ENCODE data around the gene MARCO.

The MARCO gene

GRCh38 chr2:118942031-118942430, at the start of gene MARCO:
MARCO (plus strand) TSS chr2:118942194; CDS start chr2:118942301, 107 bp downstream.
- no peak for DNase-seq (ENCODE audit: low read depth in 2 of 2)

GRCh38 chr2:118893100-118893499, 48.9 kb upstream of the MARCO start:
- DNase-seq (ENCODE audit: low read depth in 2 of 2), result no peak

DNA sequence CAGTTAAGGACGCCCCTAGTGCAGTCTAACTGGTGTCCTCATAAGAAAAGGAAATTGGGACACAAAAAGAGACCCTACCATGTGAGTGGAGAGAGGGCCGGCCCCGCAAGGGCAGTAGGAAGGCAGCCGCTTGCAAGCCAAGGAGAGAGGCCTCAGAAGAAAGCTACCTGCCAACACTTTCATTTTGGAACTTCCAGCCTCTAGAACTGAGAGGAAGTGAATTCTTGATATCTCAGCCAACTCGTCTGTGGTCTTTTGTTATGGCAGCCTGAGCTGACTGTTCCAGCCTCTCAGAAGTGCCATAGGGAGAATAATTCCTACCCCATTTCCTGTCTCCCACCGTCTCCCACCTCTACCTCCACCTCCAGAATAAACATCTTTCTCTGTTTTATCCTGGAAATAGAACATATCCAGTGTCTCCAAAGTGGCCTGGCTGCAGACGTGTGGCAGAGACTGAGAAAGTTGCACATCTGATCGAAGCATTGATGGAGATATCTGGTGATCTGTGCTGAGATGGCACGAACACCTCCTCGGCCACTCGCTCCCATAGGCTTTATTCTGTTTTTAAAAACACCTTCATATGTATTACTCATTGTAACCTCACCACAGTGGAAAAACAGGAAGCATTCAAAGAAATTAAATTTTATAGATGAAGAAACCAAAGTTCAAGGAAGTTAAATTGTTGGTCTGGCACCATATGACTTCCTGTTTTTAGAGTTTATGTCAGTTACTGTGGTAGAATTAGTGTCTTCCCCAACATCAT, 39.5 kb upstream of the MARCO start:
- no peak for DNase-seq (ENCODE audit: low read depth in 2 of 2)

DNA sequence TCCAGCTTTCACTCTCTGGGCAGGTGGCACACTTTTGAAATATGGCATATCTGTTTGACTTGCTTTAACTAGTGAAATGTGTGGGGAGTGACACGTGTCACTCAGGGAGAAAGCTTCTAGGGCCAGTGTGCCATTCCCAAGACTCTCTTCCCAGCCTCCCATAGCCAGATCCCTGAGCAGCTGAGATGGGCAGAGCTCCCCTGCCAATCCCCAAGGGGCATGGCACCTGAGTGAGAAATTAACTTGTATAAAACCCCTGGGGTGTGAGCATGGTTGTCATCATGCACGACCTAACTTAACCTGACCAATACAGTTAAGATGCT, 39.0 kb upstream of the MARCO start:
- DNase-seq (ENCODE audit: low read depth in 2 of 2), result no peak

DNA sequence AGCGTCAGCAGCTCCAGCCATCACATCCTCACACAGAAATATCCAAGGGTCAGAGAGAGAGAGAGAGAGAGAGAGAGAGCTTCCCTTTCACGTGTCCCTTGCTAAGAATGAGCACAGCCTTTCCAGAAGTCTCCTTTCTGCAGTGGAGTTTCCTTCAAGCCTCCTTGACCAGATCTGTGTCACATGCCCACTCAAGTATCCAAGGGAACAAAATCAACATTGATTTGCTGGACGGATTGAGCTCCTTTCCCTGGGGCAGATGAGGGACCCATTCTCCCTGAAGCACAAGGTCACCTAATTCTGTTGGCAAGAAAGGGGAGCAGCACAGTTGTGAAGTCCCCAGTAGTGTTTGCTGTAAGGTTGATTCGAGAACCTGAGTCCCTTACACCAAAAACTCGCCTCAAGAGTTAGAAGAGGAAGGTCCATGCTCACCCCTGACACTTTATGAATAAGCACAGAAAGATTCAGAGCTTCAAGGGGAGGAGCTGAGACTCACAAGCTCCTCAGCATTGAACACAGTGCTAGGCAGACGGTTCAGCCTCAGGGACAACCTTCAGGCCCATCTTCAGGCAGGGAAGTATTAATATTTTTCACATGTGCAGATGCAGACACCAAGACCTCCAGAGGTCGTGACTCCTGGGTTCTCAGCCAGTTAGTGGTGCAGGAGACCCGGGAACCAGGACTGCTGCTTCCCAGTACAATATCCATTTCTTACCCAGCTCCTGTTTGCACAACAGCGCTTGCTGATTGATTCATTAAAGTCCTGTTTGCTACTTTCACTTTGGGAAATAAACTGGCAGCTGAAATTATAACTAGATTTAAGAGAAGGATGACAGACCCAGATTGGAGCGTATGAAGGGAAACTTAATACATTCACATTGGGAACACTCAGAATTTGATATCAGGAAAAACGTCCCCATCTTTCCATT, 38.2 kb upstream of the MARCO start:
- DNase-seq (ENCODE audit: low read depth in 2 of 2), result no peak

DNA sequence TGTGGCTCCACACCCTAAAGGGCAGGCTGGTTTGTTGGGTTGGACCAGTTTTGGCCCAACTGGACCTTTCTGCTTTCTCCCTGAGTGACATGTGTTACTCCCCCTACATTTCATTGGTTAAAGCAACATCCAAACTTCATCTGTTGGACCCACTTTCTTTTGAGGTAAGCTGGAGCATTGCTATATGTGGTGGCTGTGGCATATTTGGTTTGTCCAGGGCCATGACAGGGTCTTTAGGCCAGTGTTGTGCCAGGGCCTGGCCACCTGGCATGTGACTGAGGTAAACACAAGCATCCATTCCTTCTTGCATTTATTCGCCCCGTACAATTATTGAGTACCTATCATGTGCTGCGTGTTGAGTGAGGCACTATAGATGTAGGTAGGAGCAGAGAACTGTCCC, 36.8 kb upstream of the MARCO start:
- DNase-seq (ENCODE audit: low read depth in 2 of 2), result no peak

DNA sequence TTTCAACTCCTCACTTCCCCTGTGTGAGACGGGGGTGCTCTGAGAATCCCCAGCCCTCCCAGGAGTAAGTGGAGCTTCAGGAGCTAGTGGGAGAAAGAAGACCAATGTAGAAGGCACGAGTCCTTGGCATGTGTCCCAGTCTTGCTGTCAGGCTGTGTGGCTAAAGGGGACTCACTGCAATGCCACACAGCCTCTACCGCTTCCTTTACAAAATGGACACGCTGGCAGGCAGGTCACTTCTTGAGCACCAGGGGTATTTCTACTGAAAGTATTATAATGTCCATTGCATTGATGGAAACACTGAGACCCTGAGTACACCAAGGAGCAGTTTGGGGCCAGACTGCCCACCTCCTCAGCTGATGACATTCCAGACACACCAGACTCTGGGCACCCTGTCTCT, 35.8 kb upstream of the MARCO start:
- DNase-seq (ENCODE audit: low read depth in 2 of 2), result no peak

GRCh38 chr2:118907759-118908158, 34.2 kb upstream of the MARCO start:
- no peak for DNase-seq (ENCODE audit: low read depth in 2 of 2)

- no peak for DNase-seq (ENCODE audit: low read depth in 2 of 2)
Observed at GRCh38 chr2:118909191-118909590, 32.8 kb upstream of the MARCO start.

GRCh38 chr2:118911166-118911856, 30.7 kb upstream of the MARCO start:
- DNase-seq (ENCODE audit: low read depth in 2 of 2), result no peak

- DNase-seq (ENCODE audit: low read depth in 2 of 2), result no peak
Observed at GRCh38 chr2:118911936-118912335, 30.1 kb upstream of the MARCO start.

DNA sequence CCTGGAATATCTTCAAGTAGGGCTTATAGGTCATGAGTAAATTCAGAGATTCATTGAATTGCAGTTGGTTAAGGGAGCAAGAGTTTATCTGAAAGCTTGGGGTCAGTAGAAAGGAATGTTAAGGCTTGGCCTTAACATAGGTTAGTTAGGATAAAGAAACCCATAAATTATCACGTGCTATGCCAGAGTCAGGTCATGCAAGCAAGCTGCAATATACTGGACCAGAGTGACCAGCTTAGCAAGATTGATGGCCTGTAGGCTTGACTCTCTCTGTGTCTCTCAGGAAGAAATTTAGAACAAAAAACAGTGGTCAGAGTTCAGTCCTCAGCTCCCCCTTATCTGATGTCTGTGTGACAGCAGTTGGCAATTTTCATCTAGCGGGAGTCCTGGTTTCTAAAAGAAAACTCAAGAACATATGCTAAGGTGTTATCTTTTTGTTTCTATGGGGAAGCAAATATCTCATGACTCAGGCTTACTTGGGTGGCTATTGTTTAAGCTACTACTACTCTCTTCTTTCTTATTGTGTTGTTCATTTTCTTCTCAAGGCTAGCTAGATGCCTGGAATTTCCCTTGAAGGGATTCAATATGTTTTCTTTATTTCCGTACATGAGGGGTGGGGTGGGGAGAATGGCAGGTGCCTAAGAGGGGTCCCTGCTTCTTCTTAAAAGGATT, 28.7 kb upstream of the MARCO start:
- DNase-seq (ENCODE audit: low read depth in 2 of 2), result no peak

- DNase-seq (ENCODE audit: low read depth in 2 of 2), result no peak
Observed at GRCh38 chr2:118913803-118914645, 28.0 kb upstream of the MARCO start.

DNA sequence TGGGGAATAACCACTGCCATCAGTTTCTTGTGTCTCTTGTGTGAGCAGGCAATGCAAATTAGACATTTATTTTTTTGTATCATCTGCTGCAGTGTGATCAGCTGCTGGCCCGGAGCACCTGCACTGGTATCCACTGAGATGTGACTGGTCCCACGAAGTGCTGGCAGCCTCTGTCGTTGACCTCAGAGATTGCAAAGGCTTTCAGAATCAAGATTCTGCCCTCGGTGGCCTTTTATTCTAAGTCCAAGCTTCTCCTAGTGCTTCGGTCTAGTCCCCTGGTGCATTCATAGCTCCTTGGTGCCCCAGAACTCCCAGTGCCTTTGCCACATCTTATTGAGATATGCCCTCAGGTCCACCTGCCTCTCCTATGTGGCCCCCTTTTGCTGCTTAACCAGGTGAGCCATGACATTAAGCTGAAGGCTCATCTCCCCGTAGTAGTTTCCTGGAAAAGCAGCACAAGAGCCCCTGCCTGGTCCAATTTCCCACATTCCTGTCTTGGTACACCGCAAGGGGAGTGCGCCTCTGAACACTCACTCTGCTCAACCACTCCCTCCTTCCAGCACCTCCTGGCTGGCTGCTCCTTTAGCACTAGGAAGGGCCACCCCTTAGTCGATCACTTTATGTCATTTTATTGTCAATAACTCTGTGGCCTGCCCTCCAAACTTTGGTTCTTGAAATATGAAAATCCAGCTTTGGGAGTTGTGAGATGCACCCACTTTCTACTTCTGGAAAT, 27.1 kb upstream of the MARCO start:
- no peak for DNase-seq (ENCODE audit: low read depth in 2 of 2)

- no peak for DNase-seq (ENCODE audit: low read depth in 2 of 2)
Observed at GRCh38 chr2:118918017-118918416, 24.0 kb upstream of the MARCO start.

DNA sequence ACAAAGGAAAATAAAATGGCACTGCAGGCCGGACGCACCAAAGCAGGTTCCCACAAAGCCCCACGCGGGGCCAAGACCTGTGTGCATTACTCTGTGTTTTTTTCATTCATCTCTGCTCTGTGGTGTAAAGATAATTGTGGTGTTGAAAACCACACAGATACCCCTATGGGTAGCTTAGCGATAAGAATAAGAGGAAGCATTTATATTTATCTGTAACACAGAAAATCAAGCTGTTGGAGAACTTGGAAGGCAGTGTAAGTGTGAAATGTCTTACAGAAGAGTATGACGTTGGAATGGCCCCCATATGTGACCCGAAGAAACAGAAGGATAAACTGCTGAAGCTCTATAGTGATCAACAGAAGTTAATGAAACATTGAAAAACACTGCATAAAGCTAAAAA, 20.3 kb upstream of the MARCO start:
- DNase-seq (ENCODE audit: low read depth in 2 of 2), result no peak

DNA sequence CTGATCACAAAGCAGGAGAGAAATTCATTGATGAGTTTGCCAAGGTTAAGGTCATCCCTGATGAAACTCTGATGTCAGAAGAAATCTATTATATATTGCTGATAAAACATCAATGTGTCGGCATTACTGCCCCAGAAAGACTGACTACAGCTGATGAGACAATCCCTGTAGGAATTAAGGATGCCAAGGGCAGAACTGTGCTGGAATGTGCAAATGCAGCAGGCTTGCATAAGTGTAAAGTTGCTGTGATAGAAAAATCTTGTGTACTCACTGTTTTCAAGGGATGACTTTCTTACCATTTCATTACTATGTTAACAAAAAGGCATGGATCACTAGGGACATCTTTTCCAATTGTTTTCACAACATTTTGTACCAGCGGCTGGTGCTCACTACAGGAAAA, 19.7 kb upstream of the MARCO start:
- DNase-seq (ENCODE audit: low read depth in 2 of 2), result no peak

GRCh38 chr2:118923371-118923770, 18.6 kb upstream of the MARCO start:
- DNase-seq (ENCODE audit: low read depth in 2 of 2), result no peak

GRCh38 chr2:118925476-118925875, 16.5 kb upstream of the MARCO start:
- DNase-seq (ENCODE audit: low read depth in 2 of 2), result no peak

- DNase-seq (ENCODE audit: low read depth in 2 of 2), result no peak
Observed at GRCh38 chr2:118925981-118926380, 16.0 kb upstream of the MARCO start.

Measured in stimulated activated CD4-positive, alpha-beta T cell treated with anti-CD3 and anti-CD28 coated beads, Interleukin-4, amount 100 ng/mL, for 48 hours (primary cell).